BJ (cell line): ENCODE measurements around the gene UMPS. TPM values are rescaled to one million over a fixed set of nuclear protein-coding genes. Genes with fewer than 3 reads are reported as not detected.

Experiments used
- CTCF ChIA-PET: fragments of 350-600 bp; formaldehyde crosslinking; extraction: SDS; loops from one replicate; lab custom pipeline; 2021; ENCODE audit warnings: antibody characterized with exemption, inconsistent platforms; lab: Yijun Ruan, JAX
- POLR2A ChIA-PET: fragments of 300-600 bp; sonication (Branson Sonifier 250); formaldehyde crosslinking; extraction: SDS; loops from one replicate; lab custom pipeline; 2021; ENCODE audit warnings: antibody characterized with exemption; lab: Charles Lee
- DNase-seq: peaks from one replicate; pipeline ENCODE4 v3.0.0-alpha.2; 2011; ENCODE audit warnings: low read depth
- H3K27me3 ChIP-seq: 2 replicates; pipeline ENCODE4 v1.6.0; 2011; ENCODE audit warnings: low read length; ENCODE audit not compliant: control insufficient read depth, insufficient read depth
- H3K36me3 ChIP-seq: 2 replicates; pipeline ENCODE4 v1.5.1; 2011; ENCODE audit warnings: low read length; ENCODE audit not compliant: control insufficient read depth, insufficient read depth
- H3K4me3 ChIP-seq: 2 replicates; pipeline ENCODE4 v1.5.1; 2011; ENCODE audit warnings: low read depth, mild to moderate bottlenecking, control low read depth, low read length
- CTCF ChIP-seq: IDR thresholded peaks from 2 replicates; pipeline ENCODE4 v1.5.1; 2011; ENCODE audit warnings: low read depth, mild to moderate bottlenecking, control low read depth, inconsistent platforms, low read length, moderate library complexity; ENCODE audit not compliant: insufficient read depth
- polyA plus RNA-seq: library from polyadenylated mRNA; depleted of rRNA; stranded (reverse); fragments of >200 nt; gene quantifications from 2 replicates; pipeline ENCODE4 v1.2.3, GENCODE V29; 2011

Gene UMPS
- polyA plus RNA-seq, 1 experiment, result 23.4 TPM

GRCh38 chr3:124763644-124764358 lies 33.5 kb downstream of the UMPS start:
- TF ChIP-seq CTCF, result no peak
- H3K4me3 ChIP-seq, result no peak overlapping the region
- no peak for DNase-seq
- POLR2A ChIA-PET, result interaction anchor here (0.5 kb wide), 1 partner anchor 136 kb away, joined by 23 read pairs; no protein-coding TSS in a partner anchor
- no peaks in the 10 kb centered on the region for H3K27me3 ChIP-seq
- CTCF ChIA-PET, result interaction anchor here (4.0 to 10.4 kb wide), 4 partner anchors 8 to 140 kb away, joined by 38 to 223 read pairs (median 42); partner anchors contain the start of gene ITGB5
- H3K36me3 ChIP-seq, result peaks cover 18% of the 10 kb centered on the region

- TF ChIP-seq CTCF, result no peak
- CTCF ChIA-PET, result interaction anchor here (10.4 kb wide), 1 partner anchor 139 kb away, joined by 223 read pairs; no protein-coding TSS in a partner anchor
- Histone ChIP-seq H3K27me3 (no peaks in the 10 kb centered on the region), H3K4me3 (no peak overlapping the region), H3K36me3 (peaks cover 20% of the 10 kb centered on the region)
- POLR2A ChIA-PET, result no interaction called here
- DNase-seq, result no peak
These were observed 34.5 kb downstream of the UMPS start for GRCh38 chr3:124764746-124765145.

- CTCF ChIA-PET, result interaction anchor here (10.4 kb wide), 1 partner anchor 139 kb away, joined by 223 read pairs; no protein-coding TSS in a partner anchor
These were observed 35.1 kb downstream of the UMPS start for GRCh38 chr3:124765197-124765840.

GRCh38 chr3:124766113-124767095 lies 36.2 kb downstream of the UMPS start:
- no peak for TF ChIP-seq CTCF
- H3K36me3 ChIP-seq, result peaks cover 20% of the 10 kb centered on the region
- DNase-seq, result no peak
- no peaks in the 10 kb centered on the region for H3K27me3 ChIP-seq
- ChIA-PET POLR2A (no interaction called here), CTCF (interaction anchor here (1.7 to 10.4 kb wide), 2 partner anchors 15 to 138 kb away, joined by 4 to 223 read pairs; no protein-coding TSS in a partner anchor)
- no peak overlapping the region for H3K4me3 ChIP-seq

More at GRCh38 chr3:124765197-124765840, 35.1 kb downstream of the UMPS start:
- H3K27me3 ChIP-seq, result no peaks in the 10 kb centered on the region
- H3K36me3 ChIP-seq, result peaks cover 20% of the 10 kb centered on the region
- H3K4me3 ChIP-seq, result no peak overlapping the region
- no peak for TF ChIP-seq CTCF
- no peak for DNase-seq
- POLR2A ChIA-PET, result interaction anchor here (0.6 kb wide), 1 partner anchor 27 kb away, joined by 4 read pairs; no protein-coding TSS in a partner anchor
